DMS53 (cell line): Measurements from ENCODE around the gene SPECC1L.

Experiments
- DNase-seq: peaks from one replicate; lab custom pipeline; 2025; lab: John Stamatoyannopoulos, UW

SPECC1L gene

DNA sequence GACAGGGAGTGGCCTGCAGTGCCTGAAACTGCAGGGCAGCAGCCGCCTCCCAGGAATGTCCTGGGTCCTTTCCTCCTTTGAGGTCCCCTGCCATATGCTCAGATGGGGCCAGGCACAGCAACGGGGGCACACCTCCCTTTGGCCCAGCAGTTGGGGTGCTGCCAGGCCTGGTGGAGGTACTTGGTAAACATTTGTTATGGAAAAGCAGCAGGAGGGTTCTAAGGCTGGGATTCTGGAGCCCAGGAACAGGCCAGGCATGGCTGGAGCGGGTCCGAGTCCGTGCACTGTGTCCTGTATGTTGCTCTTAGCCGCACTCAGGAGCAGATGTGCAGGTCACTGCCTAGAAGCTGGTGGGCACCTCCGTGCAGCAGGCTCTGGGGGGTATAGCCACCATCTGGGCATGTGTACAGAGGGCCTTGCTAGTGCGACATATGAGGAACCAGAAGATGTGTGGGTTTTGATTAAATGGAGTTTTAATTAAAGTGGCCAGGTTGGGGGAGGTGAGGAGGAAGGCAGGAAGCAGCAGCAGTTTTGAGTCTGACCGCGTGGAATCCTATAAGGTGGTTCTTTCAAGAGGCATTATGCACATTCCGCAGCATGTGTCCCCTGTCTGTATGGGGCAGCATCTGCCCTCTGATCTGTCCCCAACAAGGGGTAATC, 158.2 kb downstream of the SPECC1L start:
- DNase-seq: no peak

GRCh38 chr22:24429411-24430365, 159.1 kb downstream of the SPECC1L start:
- no peak for DNase-seq

- no peak for DNase-seq
Observed at GRCh38 chr22:24430431-24431308, 160.0 kb downstream of the SPECC1L start.

DNA sequence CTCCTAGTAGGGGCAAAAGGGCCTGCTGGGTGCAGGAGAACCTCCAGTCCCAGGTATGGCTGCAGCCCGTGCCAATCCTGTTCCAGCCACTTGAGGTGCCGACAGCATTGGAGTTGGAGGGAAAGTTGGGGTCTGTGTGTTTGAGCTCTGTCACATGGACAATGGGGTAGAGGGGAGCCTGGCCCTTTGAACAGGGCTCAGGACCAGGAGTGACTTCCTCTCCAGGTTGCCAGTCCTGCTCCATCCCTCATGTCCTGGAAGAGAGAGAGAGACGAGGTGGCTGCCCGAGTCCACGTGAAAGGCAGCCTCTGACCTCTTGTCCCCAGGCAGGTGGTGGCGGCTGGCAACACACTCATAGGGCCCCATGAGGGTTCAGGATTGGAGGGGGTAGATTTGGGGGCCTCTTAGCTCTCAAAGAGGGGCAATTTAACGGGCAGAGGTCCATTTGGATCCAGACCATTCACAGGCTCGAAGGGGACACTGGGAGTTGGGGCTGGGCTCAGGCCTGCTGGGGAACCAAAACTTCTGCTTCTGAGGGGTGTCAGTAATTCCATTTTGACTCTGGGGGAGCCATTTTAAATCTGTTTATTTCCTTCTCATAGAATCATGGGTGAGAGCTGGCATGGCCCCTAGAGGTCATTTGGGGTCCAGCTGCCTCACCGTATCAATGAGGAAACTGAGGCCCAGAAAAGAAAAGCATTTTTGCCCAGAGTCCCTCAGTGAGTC, 160.8 kb downstream of the SPECC1L start:
- DNase-seq: no peak

DNA sequence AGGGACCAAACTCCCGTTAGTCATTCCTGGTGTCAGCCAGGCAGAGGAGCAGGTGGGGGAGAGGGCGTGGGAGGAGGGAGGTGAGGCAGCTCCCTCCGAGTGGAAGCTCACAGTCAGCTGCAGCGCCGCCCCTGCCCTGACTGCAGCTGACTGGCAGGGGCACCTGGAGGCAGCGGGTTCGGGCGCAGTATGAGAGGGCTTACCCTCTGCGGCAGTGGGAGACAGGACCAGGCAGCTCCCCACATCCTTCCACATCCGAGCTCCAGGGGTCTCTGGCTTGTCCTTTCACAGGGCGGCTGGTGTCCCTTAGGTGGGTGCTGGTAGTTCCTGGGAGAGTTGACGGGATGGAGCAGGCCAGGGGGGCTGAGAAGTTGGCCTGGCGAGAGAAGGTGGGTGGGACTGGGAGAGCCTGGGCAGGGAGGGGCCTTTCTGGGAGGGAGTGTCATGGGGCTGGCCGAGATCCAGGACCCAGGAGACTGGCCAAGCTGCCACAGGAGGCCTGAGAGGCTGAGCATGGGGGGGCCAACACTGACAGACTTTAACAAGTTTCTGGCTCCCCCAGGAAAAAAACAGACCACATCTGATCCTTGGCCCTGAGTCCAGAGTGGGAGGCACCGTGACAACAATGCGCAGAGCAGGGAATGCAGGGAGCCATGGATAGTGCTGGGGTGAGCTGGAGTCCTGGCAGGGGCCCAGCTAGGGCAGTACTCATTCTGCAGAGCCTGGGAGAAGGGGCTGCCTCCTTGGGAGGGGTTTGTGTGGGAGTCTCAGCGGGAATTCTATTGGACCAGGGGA, 161.6 kb downstream of the SPECC1L start:
- DNase-seq: no peak

DNA sequence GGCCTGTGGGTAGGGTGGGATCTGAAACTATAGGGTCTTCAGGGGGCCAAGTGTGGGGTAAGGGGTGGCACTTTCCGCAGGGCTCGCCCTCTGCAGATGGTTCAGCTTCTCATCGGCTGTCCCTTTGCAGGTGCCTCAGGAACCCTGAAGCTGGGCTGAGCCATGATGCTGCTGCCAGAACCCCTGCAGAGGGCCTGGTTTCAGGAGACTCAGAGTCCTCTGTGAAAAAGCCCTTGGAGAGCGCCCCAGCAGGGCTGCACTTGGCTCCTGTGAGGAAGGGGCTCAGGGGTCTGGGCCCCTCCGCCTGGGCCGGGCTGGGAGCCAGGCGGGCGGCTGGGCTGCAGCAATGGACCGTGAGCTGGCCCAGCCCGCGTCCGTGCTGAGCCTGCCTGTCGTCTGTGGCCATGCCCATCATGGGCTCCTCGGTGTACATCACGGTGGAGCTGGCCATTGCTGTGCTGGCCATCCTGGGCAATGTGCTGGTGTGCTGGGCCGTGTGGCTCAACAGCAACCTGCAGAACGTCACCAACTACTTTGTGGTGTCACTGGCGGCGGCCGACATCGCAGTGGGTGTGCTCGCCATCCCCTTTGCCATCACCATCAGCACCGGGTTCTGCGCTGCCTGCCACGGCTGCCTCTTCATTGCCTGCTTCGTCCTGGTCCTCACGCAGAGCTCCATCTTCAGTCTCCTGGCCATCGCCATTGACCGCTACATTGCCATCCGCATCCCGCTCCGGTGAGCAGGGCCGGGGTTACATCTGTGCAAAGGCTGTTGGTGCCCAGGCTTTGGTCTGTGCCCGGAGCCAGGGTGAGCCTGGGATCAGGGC, 162.6 kb downstream of the SPECC1L start:
- no peak for DNase-seq

GRCh38 chr22:24433828-24434470, 163.3 kb downstream of the SPECC1L start:
- DNase-seq: no peak

DNA sequence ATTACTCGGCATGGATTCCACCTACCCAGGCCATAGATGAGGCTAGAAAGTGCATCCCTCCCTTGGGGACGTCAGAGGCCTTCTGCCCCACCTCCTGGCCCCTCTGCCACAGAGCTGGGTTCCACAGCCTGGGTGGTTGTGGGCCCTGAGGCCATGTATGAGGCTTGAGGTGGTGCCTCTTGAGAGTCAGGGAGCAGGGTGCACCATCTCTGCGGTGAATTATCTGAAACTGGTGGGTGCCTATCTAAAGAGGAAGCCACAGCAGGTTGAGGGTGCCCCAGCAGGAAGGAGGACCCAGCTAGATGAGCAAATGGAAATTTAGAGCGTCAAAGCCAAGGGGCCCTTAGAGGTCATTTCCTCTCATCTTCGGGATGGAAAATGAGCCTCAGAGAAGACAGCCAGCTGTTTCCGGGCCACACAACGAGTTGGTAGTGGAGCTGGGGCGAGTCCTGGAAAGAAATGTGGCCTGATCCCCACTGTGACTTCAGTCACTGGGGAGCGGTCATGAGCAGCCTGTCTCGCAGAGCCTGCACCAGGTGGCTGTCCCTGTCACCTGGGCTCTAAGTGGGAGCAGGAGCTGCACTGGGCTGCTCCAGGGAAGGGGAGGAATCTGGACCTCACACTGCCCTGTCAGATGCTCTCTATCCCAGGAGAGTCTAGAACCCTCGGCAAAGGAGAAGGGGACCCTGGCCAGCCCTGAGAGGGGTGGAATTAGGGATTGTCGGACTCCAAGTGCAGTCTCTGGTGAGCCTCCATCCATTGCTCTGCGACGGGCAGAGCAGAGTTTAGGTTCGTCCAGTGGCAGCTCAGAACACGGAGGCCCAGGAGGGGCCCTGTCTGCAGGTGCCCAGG, 164.1 kb downstream of the SPECC1L start:
- DNase-seq: no peak

DNA sequence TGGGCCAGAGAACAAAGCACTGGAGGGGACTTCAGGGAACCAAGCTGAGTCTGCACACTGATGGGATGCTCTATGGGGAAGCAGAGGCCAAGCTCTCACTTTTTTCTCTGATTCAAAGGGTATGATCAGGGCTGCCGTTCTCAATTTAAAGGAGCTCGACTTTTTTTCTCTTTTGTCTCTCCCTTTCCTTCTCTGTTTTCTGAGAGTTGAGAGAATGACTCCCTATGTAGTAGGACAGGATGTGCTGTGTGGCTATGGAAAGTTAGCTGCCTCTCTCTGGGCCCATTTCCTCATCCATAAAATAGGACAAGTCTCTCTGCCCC, 164.7 kb downstream of the SPECC1L start:
- no peak for DNase-seq

- no peak for DNase-seq
Observed at GRCh38 chr22:24435861-24436371, 165.3 kb downstream of the SPECC1L start.

DNA sequence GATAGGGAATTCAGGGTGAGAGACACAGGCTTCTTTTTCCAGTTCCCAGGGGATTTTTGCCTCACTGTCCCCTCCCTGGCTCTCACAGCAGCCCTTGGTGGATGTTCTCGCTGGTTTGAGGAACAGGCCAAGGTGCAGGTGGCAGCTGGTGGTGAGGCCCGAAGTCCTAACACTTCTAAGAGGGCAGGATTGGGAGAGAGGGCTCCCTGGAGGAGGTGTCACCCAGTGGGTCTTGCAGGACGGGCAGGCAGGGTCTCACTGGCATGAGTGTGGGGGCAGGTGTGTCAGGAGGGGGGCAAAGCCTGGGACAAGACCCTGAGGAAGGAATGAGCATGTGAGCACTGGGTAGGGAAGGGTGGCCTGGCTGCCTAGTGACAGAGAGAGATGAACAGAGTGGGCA, 165.9 kb downstream of the SPECC1L start:
- DNase-seq: no peak

DNA sequence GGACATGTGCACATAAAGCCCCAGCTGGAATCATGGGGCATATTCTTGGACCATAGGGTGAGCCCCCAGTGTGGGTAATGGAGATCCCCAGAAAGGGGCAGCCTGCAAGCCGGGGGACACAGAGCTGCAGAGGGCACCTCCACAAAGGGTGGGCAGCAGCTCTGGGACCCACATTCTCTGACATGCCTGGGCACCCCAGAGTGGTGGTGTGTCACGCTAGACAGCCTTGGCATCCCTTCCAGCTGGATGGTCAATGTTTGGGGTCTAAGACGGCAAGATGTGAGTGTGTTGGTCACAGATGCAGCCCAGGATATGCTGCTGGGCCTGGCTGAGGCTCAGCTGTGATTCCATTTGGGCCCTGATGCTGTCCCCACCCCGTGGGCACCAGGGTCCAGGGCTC, 166.5 kb downstream of the SPECC1L start:
- DNase-seq: no peak

DNA sequence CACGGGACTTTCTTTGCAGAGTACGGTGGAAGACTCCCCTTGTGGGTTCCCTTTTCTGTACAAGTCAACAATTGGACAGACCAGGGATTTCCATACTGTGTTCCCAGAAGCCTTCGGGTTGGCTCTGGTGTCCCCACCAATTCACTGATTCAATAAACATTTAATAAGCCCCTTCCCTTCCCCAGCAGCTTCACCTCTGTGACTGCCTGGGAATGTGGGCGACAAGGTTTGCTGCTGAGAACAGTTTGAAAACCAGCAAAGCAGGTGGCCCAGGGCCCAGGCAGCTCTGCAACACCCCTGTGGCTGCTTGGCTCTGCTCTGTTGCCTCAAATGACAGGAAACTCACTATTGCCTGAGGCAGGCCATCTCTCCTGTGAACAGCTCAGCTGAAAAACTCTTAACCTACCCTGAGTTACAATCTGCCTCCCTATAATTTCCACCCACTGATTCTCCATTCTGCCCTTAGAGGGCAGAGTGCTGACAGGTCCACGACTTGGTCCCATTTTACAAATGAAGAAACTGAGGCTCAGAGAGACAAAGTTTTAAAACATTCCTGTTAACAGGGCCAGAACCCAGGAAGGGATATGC, 167.2 kb downstream of the SPECC1L start:
- no peak for DNase-seq

- no peak for DNase-seq
Observed at GRCh38 chr22:24440270-24440717, 169.7 kb downstream of the SPECC1L start.

DNA sequence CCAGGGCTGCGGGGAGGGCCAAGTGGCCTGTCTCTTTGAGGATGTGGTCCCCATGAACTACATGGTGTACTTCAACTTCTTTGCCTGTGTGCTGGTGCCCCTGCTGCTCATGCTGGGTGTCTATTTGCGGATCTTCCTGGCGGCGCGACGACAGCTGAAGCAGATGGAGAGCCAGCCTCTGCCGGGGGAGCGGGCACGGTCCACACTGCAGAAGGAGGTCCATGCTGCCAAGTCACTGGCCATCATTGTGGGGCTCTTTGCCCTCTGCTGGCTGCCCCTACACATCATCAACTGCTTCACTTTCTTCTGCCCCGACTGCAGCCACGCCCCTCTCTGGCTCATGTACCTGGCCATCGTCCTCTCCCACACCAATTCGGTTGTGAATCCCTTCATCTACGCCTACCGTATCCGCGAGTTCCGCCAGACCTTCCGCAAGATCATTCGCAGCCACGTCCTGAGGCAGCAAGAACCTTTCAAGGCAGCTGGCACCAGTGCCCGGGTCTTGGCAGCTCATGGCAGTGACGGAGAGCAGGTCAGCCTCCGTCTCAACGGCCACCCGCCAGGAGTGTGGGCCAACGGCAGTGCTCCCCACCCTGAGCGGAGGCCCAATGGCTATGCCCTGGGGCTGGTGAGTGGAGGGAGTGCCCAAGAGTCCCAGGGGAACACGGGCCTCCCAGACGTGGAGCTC, 170.2 kb downstream of the SPECC1L start:
- no peak for DNase-seq

DNA sequence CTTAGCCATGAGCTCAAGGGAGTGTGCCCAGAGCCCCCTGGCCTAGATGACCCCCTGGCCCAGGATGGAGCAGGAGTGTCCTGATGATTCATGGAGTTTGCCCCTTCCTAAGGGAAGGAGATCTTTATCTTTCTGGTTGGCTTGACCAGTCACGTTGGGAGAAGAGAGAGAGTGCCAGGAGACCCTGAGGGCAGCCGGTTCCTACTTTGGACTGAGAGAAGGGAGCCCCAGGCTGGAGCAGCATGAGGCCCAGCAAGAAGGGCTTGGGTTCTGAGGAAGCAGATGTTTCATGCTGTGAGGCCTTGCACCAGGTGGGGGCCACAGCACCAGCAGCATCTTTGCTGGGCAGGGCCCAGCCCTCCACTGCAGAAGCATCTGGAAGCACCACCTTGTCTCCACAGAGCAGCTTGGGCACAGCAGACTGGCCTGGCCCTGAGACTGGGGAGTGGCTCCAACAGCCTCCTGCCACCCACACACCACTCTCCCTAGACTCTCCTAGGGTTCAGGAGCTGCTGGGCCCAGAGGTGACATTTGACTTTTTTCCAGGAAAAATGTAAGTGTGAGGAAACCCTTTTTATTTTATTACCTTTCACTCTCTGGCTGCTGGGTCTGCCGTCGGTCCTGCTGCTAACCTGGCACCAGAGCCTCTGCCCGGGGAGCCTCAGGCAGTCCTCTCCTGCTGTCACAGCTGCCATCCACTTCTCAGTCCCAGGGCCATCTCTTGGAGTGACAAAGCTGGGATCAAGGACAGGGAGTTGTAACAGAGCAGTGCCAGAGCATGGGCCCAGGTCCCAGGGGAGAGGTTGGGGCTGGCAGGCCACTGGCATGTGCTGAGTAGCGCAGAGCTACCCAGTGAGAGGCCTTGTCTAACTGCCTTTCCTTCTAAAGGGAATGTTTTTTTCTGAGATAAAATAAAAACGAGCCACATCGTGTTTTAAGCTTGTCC, 171.0 kb downstream of the SPECC1L start:
- DNase-seq: no peak
